SHP77 (cell line): ENCODE results near the gene PPP2R2C.

Experiments used
- DNase-seq, 2 experiments: peaks; one replicate each; lab custom pipeline; 2025; lab: John Stamatoyannopoulos, UW

PPP2R2C gene

DNA sequence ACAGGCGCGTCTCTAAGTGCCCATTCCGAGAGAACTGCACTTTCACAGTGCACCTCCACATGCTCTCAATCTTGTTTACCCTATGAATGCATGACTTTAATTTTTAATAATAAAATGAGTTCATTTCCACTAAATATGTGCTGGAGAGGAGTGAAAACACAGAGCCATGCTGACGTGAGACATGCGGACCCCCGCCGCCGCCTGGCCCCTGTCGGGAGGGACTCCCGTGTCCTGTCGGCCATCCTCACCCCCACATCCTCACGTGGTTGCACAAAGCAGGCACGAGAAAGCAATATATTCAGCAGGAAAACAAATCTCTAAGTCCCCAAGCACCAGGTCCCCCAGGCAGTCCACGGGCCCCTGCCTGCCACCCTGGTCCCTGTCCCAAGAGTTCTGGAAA lies 23.1 kb downstream of the PPP2R2C start:
- no peak for DNase-seq

DNA sequence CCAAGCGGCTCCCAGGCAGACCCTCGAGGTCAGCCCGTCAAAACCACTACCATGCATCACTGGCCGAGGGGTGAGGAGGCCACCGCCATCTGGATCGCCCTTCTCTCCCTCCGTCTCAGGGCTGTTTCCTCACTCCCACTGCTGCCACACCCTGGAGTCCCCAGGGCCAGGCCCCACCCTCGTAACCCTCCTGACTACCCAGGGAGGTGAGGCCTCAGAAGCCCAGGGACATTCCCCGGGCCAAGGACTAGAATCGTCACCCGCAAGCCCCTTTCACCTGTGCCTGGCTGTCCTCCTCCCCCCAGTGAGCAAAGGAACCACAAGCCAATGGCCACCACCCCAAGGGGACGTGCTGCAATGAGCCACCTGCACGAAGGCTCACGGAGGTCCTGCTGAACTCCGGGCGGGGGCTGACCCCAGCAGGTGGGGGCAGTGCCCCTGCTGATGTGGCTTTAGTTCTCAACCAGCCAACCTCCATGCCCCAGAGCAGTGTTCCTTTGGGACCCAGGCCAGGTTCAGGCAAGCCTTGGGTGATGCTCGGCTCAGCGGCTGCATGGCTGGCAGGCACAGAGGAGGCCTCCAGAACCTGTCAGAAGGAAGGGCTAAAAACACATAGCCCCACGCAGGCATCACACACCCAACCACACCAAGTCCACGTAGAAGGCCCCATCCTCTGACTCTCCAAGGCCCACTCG lies 23.8 kb downstream of the PPP2R2C start:
- DNase-seq, result no peak

- no peak for DNase-seq
Observed at GRCh38 chr4:6447672-6448171, 24.7 kb downstream of the PPP2R2C start.

DNA sequence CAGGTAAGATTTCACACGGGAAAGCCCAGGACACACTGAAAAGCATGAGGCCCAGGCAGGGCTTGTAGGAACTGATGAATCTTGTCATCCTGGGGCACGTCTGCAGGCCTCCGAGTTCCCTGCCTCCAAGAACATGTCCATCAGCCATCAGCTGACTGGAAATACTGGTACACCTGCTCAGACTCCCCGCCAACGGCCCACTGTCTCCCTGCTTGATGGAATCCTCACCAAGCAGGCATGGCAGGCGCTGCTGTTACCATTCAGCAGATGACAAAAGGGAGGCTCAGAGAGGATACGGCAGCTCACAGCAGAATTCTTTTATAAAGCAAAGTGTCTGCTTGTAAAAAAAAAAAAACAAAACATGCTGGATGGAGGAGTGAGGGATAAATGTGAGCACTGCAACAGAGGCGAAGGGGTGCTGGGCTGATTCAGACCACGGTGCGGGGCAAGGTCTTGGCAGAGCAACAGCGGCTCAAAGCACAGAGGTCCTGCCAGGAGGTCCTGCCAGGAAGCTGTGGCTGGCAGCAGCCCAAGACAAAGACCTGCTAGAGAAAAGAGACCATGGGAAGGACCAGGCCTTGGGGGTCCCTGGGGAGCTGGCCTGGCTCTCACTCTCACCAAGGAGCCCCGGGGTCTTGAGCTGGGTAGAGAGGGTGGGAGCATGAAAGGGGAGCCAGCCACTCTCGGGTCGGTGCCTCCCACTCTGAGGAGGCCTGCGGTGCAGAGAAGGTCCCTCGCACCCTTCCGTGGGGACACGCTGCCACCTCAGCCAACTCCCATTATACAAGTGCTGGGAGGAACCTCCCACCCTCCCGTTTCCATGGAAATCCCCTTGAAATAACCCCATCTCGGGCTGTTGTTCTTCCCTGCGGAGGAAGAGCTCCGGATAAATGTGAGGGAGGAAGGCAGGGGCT lies 25.6 kb downstream of the PPP2R2C start:
- no peak for DNase-seq

DNA sequence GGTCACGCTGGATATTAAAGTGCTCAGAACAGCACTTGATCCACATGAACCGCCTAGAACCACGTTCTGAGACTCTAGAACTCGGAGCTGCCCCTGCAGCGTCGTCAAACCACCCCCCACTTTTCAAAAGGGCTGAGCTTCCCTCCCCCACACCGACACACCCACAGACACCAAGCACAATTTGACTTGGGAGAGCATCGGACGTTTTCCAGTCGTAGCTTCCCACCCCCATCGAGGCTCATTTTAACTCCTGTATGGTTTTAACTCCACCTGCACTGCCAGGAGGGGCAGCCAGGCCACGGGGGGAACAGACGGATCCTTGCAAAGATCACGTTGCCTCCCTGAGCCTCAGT lies 26.3 kb downstream of the PPP2R2C start:
- DNase-seq, result no peak

GRCh38 chr4:6445403-6446129 lies 26.8 kb downstream of the PPP2R2C start:
- DNase-seq, result no peak

GRCh38 chr4:6444582-6444981 lies 27.8 kb downstream of the PPP2R2C start:
- DNase-seq, result no peak

GRCh38 chr4:6443035-6444023 lies 29.1 kb downstream of the PPP2R2C start:
- no peak for DNase-seq

DNA sequence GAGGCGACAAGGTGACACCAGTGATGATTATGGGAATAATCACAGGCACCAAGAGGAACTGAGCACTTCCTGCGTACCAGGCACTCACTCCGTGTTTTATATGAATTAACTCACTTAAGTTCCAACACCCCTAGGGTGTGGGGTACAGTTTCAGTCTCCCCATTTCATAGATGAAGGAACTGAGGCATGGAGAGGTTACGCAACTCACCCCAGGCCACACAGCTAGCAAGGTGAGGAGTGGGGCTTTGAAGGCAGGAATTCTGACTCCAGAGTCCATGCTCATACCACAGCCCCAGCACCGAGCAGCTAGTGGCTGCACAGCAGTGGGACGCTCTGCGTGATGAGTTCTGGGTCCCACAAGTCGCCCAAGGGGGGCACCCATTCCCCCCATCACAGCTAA lies 29.9 kb downstream of the PPP2R2C start:
- no peak for DNase-seq

DNA sequence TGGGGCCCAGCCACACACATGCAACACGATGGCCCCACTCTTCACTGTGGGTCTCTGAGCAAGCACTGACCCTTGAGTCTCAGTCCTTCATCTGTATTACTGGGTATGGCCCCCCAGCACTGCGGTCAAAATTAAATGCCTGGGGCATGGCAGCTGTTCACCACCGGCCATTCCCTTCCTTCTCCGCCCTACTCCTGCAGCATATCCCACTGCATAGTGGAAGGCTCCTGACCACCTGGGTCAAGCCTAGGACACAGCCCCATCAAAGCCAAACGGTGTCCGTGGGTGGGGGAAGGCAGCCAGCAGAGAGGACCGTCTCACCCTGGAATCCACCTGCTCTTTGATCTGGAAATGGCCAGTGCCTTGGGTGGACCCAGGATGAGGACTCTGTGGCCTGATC lies 30.7 kb downstream of the PPP2R2C start:
- no peak for DNase-seq

DNA sequence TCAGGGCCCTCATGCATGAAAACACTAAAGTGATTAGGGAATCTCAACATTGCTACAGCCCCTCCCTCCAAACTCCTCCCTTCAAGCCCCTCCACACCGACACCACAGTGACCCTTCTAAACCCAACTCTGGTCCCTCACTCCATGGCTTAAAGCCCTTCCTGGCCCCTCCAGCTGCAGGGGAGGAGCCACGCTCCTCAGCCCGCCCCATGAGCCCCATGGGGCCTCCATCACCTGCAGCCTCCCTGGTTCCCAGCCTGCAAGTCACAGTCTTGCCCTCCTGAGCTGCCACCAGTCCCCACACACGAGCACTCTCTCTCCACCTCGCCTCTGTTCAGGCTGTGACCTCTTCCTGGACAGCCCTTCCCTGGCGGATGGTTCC lies 31.2 kb downstream of the PPP2R2C start:
- no peak for DNase-seq

GRCh38 chr4:6440506-6441201 lies 31.8 kb downstream of the PPP2R2C start:
- DNase-seq, result no peak

DNA sequence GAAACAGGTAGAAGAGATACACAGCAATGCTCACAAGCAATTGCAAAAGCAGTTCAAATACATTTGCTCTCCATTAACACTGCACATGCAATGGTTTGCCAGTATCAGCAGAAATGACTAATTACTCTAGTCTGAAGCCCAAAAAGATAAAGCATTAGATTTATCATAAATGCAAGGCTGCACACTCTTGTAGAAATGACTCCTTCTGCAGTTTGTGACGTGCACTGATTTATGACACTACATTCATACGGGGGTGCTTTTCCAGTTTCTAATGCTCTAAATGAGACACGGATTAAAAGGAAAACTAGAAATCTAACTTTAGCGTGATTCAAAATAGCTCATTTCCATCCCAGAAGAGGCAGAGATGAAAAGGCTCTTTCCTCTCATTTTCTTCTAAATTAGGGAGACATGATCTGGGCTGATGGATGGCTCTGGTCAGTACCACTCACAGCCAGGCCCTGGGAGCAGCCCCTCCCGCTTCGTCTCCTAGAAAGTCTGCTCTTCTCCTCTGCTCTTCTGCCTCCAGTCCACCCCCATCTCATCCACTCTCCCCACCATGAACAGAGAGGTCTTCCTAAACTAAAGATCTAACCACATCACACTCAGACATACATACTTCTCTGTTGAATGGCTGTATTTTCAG lies 33.2 kb downstream of the PPP2R2C start:
- DNase-seq, result no peak

- DNase-seq, result no peak
Observed at GRCh38 chr4:6437826-6438238, 34.6 kb downstream of the PPP2R2C start.

DNA sequence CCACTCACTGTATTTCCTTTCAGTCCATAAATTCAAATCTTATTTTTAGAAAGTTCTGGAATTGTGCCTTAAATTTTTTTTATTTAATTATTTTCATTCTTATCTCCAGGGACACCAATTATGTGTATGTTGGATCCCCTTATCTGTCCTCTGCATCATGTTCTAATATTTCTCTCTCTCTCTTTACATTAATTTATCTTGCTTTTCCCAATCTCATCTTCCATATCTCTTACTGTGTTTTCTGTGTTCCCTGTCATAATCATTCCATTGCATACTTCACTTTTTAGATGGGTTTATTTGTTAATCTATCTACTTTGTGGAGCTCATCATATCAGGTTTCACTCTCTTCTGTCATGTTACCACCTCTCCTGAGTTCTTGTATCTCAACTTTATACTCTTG lies 37.4 kb downstream of the PPP2R2C start:
- DNase-seq, result no peak

DNA sequence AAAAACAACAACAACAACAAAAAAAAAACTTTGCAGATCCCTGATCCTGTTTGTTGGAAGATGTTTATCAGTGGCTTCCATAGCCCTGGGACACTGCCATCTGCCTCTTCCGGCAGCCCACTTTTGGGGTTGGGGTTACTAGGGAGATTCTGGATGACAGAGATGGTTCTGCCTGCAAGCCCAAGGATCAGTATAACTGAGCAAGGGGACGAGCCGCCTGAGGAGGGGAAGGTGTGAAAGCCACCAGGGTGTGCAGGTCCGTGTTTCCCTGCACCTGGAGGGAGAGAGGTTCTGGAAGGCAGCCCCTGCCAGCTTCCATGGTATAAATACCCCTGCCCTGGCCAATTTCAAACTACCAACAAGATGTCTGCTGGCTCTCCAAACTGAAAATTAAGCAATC lies 41.5 kb downstream of the PPP2R2C start:
- DNase-seq, result no peak

DNA sequence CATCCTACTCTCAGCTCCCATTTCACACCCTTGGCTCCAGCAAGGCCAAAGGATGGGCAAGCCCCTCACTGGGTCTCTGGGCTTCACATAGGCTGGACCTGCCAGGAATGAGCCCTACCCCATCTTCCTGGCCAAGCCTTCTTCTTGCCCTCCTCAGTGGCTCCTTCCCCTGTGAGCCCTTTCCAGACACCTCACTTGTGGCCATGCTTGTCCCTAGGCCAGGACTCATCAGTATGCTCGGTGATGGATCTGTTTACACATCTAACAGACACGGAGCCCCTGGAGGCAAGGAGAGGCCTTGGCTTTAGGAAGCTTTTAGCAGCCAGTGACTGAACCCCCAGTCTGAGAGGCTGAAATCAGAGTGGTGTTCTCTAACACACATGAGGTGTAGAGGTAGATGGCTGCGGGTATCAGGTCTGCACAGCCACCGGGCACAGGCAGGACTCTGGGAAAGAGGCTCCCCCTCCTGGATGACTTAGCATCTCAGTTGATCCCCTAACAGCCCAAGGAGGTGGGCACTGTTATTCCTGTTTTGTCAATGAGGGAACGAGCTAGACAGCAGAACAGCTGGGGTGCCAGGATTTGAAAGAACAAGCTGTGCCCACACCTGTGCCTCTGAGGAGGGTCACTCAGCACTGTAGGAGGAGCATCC lies 44.8 kb downstream of the PPP2R2C start:
- DNase-seq, result no peak

DNA sequence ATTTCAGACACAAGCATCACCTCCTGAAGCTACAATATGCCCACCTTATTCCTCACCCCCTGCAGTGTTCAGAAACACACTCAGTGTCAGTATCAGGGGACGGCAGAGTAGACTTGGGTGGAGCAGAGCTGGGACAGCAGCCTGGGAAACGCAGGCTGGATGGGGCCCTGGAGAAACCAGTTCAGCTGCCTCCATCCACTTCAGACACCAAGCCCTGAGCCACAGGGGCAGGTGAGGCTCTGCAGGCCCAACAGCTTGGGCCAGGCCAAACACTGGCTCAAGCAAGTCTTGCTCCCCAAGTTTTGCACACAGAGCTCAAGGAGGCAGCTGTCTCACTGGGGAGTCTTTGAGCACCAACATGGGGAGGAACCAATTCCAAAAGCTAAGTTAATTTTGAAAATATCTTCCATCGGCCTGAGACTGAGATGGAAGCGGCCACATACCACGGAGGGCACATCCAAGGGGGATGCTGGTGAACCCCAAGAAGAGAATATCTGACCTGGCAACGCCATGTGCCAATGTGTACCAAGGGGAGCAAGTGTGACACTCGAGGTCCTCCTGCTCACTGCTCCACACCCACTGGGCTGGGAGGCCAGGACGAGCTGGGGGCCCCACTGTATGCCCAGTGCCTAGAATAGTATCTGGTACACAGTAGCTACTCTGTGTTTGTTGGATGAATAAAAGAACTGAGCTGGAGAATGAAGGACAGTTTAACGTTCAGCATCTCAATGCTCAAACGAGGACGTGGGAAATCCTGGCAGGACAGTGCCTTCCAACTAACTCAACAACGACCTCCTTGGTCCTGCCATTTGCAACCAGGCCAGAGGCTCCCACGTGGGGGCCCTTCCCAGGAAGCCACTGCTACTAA lies 45.6 kb downstream of the PPP2R2C start:
- no peak for DNase-seq

- DNase-seq, result no peak
Observed at GRCh38 chr4:6425911-6426310, 46.5 kb downstream of the PPP2R2C start.
